ENCODE results near the gene ABHD5. TPM values are rescaled to one million over a fixed set of nuclear protein-coding genes. Genes with fewer than 3 reads are reported as not detected.

Gene ABHD5
- total and polyA plus RNA-seq, 7 experiments from 2014 or later: 4.2 to 21.0 (median 6.4) TPM

DNA sequence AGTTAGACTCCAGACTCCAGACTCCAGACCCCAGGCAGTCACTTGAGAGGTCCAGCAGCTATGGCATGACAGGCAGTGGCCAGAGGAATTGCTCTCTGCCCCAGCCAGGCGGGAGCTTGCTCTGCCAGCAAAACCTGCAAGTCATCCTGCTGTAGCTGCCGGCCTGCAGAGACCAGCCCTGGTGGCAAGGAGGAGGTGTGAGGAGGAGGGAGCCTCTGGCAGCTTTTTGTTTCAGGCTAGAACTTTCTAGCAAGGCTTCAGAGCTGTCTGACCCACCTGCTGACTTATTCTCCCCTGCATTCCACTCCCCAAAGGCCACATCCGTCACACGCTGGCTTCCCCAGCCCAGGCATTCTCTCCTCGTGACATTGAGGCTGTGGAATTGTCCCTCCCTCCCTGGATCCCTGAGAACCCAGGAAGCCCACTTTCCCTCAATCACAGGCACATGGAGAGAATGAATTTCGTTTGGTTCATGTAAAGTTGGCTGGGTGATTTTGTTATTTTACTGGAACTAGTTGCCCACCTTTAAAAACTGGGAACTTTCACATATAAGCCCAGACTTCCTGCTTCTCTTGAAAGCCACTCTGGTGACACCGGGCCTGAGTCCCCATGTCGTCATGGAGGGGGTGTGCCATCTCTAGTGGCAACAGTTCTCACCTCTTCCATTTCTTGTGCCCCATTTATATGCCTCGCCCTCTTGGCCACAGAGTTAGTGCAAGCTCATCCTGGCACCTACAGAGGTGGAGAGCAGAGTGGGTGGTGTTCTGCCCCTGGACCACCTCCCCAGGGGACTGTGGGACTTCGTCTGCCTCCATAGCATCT, 82.7 kb downstream of the ABHD5 start:
- H3K4me1 Mint-ChIP-seq: peaks cover 5 to 20% (median 10%) of the 10 kb centered on the region in 7 donors
- peaks cover 0 to 3% (median 0%) of the 10 kb centered on the region in 11 donors for H3K9me3 Mint-ChIP-seq
- intact Hi-C loops (cut with micrococcal nuclease): loop anchor here in 1 of 2 donors (5.0 kb wide), 1 partner anchor 151 kb away; the partner anchor contains the start of gene ANO10
- H3K27ac ChIP-seq (ENCODE audit: low read depth, low read length): no peak overlapping the region
- POLR2A ChIA-PET: no interaction called here
- no peak overlapping the region for H3K4me3 ChIP-seq (ENCODE audit: low read length)
- H3K27ac Mint-ChIP-seq: no peak overlapping the region
- DNase-seq: no peak
- peaks cover 0 to 4% (median 0%) of the 10 kb centered on the region in 5 donors for H3K36me3 Mint-ChIP-seq
- peaks cover 14 to 20% of the 10 kb centered on the region in 2 donors for H3K4me1 ChIP-seq (ENCODE audit: control insufficient read depth in 2 of 2, insufficient read depth in 2 of 2, low read length in 2 of 2)
- peak; percentile 65 for ATAC-seq
- no peaks in the 10 kb centered on the region for H3K27me3 ChIP-seq (ENCODE audit: control insufficient read depth in 2 of 2, insufficient read depth in 2 of 2, low read length in 2 of 2)
- peaks cover 0 to 11% (median 6%) of the 10 kb centered on the region in 5 donors for H3K27me3 Mint-ChIP-seq
- H3K36me3 ChIP-seq (ENCODE audit: control insufficient read depth in 2 of 3, insufficient read depth in 3 of 3, low read length in 3 of 3): no peaks in the 10 kb centered on the region
- CTCF ChIA-PET: no interaction called here
- no peaks in the 10 kb centered on the region for H3K9me3 ChIP-seq (ENCODE audit: control insufficient read depth in 2 of 3, low read length in 3 of 3)
- no peak overlapping the region for H3K4me3 Mint-ChIP-seq

DNA sequence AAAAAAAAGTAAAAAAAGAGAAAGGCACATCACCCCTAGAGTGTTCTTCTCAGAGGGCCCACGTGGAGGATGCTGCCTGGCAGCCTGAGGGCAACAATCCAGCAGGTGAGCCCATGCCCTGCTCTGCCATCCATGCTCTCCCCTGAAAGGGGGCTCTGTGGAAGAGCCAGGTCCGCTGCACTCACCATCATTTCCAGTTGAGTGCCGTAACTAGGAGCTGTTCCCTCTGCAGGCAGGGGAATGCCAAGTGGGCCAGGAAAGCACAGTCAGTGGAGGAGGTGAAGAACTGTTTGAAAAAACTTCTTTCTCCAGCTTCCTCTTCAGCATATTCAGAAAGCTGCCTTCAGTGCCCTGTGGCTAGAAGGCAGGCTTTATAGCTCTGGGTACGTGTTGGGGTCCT, 84.1 kb downstream of the ABHD5 start:
- Histone ChIP-seq H3K4me1 (ENCODE audit: control insufficient read depth in 2 of 2, insufficient read depth in 2 of 2, low read length in 2 of 2) (peaks cover 7 to 10% of the 10 kb centered on the region in 2 donors), H3K9me3 (ENCODE audit: control insufficient read depth in 2 of 3, low read length in 3 of 3) (no peaks in the 10 kb centered on the region), H3K4me3 (ENCODE audit: low read length) (no peak overlapping the region), H3K36me3 (ENCODE audit: control insufficient read depth in 2 of 3, insufficient read depth in 3 of 3, low read length in 3 of 3) (no peaks in the 10 kb centered on the region), H3K27ac (ENCODE audit: low read depth, low read length) (no peak overlapping the region), H3K27me3 (ENCODE audit: control insufficient read depth in 2 of 2, insufficient read depth in 2 of 2, low read length in 2 of 2) (no peaks in the 10 kb centered on the region)
- Mint-ChIP-seq H3K4me1 (peaks cover 0 to 10% (median 4%) of the 10 kb centered on the region in 7 donors), H3K9me3 (peaks cover 0 to 3% (median 0%) of the 10 kb centered on the region in 11 donors), H3K27me3 (peaks cover 0 to 11% (median 2%) of the 10 kb centered on the region in 5 donors), H3K36me3 (peaks cover 0 to 4% (median 0%) of the 10 kb centered on the region in 5 donors), H3K27ac (no peak overlapping the region), H3K4me3 (no peak overlapping the region)
- ATAC-seq (no peak), DNase-seq (no peak)
- intact Hi-C loops (cut with micrococcal nuclease): loop anchor here in 1 of 2 donors (5.0 kb wide), 1 partner anchor 152 kb away; the partner anchor contains the start of gene ANO10
- ChIA-PET CTCF (no interaction called here), POLR2A (interaction anchor here (0.6 kb wide), 1 partner anchor 169 kb away, joined by 3 read pairs; no protein-coding TSS in a partner anchor)

DNA sequence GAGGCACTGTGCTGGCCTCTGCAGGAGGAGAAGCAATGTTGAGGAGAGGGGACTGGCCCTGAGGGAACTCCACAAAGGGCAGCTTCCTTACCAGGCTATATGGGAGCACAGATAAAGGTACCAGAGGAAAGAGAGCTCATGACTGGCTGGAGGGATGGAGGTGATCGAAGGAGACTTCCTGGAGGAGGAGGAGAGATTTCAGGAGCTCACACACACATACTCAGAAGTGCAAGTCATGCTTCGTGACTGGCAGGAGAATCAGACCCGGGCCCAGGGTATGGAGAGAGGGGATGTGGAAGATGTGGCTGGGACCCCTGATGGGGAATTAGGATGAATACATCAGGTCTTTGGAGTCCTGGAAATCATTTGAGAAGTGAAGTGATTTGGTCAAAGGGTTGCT, 85.4 kb downstream of the ABHD5 start:
- ATAC-seq (no peak), DNase-seq (no peak)
- H3K36me3 Mint-ChIP-seq: peaks cover 0 to 4% (median 0%) of the 10 kb centered on the region in 5 donors
- Histone ChIP-seq H3K36me3 (ENCODE audit: control insufficient read depth in 2 of 3, insufficient read depth in 3 of 3, low read length in 3 of 3) (no peaks in the 10 kb centered on the region), H3K4me3 (ENCODE audit: low read length) (no peak overlapping the region), H3K27ac (ENCODE audit: low read depth, low read length) (no peak overlapping the region), H3K27me3 (ENCODE audit: control insufficient read depth in 2 of 2, insufficient read depth in 2 of 2, low read length in 2 of 2) (no peaks in the 10 kb centered on the region), H3K4me1 (ENCODE audit: control insufficient read depth in 2 of 2, insufficient read depth in 2 of 2, low read length in 2 of 2) (no peaks in the 10 kb centered on the region), H3K9me3 (ENCODE audit: control insufficient read depth in 2 of 3, low read length in 3 of 3) (no peaks in the 10 kb centered on the region)
- CTCF ChIA-PET: no interaction called here
- no peak overlapping the region for H3K27ac Mint-ChIP-seq
- peaks cover 0 to 5% (median 0%) of the 10 kb centered on the region in 7 donors for H3K4me1 Mint-ChIP-seq
- peaks cover 0 to 3% (median 0%) of the 10 kb centered on the region in 11 donors for H3K9me3 Mint-ChIP-seq
- intact Hi-C loops (cut with micrococcal nuclease): no loop called here
- peaks cover 0 to 11% (median 2%) of the 10 kb centered on the region in 5 donors for H3K27me3 Mint-ChIP-seq
- POLR2A ChIA-PET: no interaction called here
- H3K4me3 Mint-ChIP-seq: no peak overlapping the region

DNA sequence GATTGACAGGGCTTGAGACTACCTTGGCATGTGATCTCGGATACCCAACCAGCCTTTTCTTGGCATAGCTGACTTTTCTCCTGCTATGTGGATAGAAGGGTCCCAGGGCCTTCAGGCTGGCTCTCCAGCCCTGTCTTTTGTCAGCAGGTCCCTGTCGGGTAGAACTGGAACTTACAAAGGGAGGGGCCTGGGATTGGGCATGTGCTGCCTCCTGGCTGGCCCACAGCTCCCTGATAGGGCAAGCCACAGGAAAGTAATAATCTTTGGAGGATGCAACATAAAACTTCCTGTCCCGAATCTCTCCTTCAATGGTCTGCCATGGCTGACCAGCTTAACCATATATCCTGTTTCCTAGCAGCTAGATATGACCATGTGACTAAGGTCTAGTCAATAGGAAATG, 89.1 kb downstream of the ABHD5 start:
- intact Hi-C loops (cut with micrococcal nuclease): no loop called here
- ATAC-seq: no peak
- H3K4me1 ChIP-seq (ENCODE audit: control insufficient read depth in 2 of 2, insufficient read depth in 2 of 2, low read length in 2 of 2): no peaks in the 10 kb centered on the region
- Mint-ChIP-seq H3K27me3 (peaks cover 0 to 11% (median 0%) of the 10 kb centered on the region in 5 donors), H3K4me1 (peaks cover 0 to 4% (median 0%) of the 10 kb centered on the region in 7 donors), H3K4me3 (no peak overlapping the region), H3K36me3 (peaks cover 0 to 4% (median 0%) of the 10 kb centered on the region in 5 donors), H3K9me3 (peaks cover 0 to 3% (median 0%) of the 10 kb centered on the region in 11 donors), H3K27ac (no peak overlapping the region)
- ChIA-PET CTCF (interaction anchor here (1.3 kb wide), 1 partner anchor 11 kb away, joined by 3 read pairs; no protein-coding TSS in a partner anchor), POLR2A (no interaction called here)
- H3K36me3 ChIP-seq (ENCODE audit: control insufficient read depth in 2 of 3, insufficient read depth in 3 of 3, low read length in 3 of 3): no peaks in the 10 kb centered on the region
- no peak overlapping the region for H3K27ac ChIP-seq (ENCODE audit: low read depth, low read length)
- DNase-seq: no peak
- H3K9me3 ChIP-seq (ENCODE audit: control insufficient read depth in 2 of 3, low read length in 3 of 3): no peaks in the 10 kb centered on the region
- H3K4me3 ChIP-seq (ENCODE audit: low read length): no peak overlapping the region
- no peaks in the 10 kb centered on the region for H3K27me3 ChIP-seq (ENCODE audit: control insufficient read depth in 2 of 2, insufficient read depth in 2 of 2, low read length in 2 of 2)

DNA sequence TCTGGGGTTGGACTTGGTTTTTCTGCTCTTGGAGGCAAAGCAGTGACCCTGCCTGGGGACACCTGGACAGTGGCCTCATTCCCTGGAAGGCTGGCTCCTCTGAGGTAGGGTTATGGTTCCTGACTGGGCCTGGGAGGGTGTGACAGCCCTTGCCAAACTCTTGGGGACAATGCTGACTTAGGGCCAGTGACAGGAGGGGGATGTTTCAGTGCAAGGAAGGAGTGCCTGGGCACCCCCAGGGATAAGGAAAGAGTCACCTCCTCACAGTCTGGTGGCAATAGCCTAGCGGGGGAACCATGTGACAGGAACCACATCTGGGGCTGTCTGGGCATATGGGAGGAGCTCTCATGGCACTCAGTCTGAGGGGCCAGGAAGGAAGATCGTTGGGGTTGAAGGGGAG, 91.8 kb downstream of the ABHD5 start:
- POLR2A ChIA-PET: no interaction called here
- peaks cover 0 to 3% (median 0%) of the 10 kb centered on the region in 5 donors for H3K36me3 Mint-ChIP-seq
- no peak overlapping the region for H3K4me3 Mint-ChIP-seq
- Histone ChIP-seq H3K9me3 (ENCODE audit: control insufficient read depth in 2 of 3, low read length in 3 of 3) (no peaks in the 10 kb centered on the region), H3K27me3 (ENCODE audit: control insufficient read depth in 2 of 2, insufficient read depth in 2 of 2, low read length in 2 of 2) (no peaks in the 10 kb centered on the region), H3K36me3 (ENCODE audit: control insufficient read depth in 2 of 3, insufficient read depth in 3 of 3, low read length in 3 of 3) (no peaks in the 10 kb centered on the region), H3K4me1 (ENCODE audit: control insufficient read depth in 2 of 2, insufficient read depth in 2 of 2, low read length in 2 of 2) (no peaks in the 10 kb centered on the region), H3K4me3 (ENCODE audit: low read length) (no peak overlapping the region), H3K27ac (ENCODE audit: low read depth, low read length) (no peak overlapping the region)
- DNase-seq: no peak
- peaks cover 0 to 2% (median 0%) of the 10 kb centered on the region in 7 donors for H3K4me1 Mint-ChIP-seq
- CTCF ChIA-PET: interaction anchor here (0.6 kb wide), 1 partner anchor 1750 kb away, joined by 3 read pairs; no protein-coding TSS in a partner anchor
- H3K27ac Mint-ChIP-seq: no peak overlapping the region
- intact Hi-C loops (cut with micrococcal nuclease): no loop called here
- ATAC-seq: no peak
- H3K9me3 Mint-ChIP-seq: peaks cover 0 to 1% (median 0%) of the 10 kb centered on the region in 11 donors
- H3K27me3 Mint-ChIP-seq: peaks cover 0 to 7% (median 4%) of the 10 kb centered on the region in 5 donors
